HepG2 (cell line): ENCODE measurements around the gene RAPGEF5.

Source experiments
- ASH2L ChIP-seq: fragments of 300-600, 200-600 bp; sonication (generic); IDR thresholded peaks from 2 replicates; pipeline ENCODE4 v1.7.0; 2017; ENCODE audit warnings: low read depth, mild to moderate bottlenecking, moderate library complexity, mixed read lengths, low read length; ENCODE audit not compliant: insufficient read length
- CEBPB ChIP-seq: IDR thresholded peaks from 2 replicates; pipeline ENCODE4 v1.6.1; 2011; ENCODE audit warnings: low read depth, low read length, improper control_type of control experiment, borderline replicate concordance
- CHD2 ChIP-seq: IDR thresholded peaks from 2 replicates; pipeline ENCODE4 v1.6.1; 2011; ENCODE audit warnings: low read depth, low read length, improper control_type of control experiment
- EZH2 ChIP-seq: conservative IDR thresholded peaks from 2 replicates; pipeline ENCODE4 v1.6.1; 2012; ENCODE audit warnings: mild to moderate bottlenecking, low read depth, low read length, moderate library complexity
- HOXD1 ChIP-seq: sonication (generic); formaldehyde crosslinking; IDR thresholded peaks from 2 replicates; pipeline ENCODE4 v1.5.0; 2020; ENCODE audit warnings: missing genetic modification reagents
- RARG ChIP-seq: sonication (generic); formaldehyde crosslinking; IDR thresholded peaks from 2 replicates; pipeline ENCODE4 v1.4.0; 2020; ENCODE audit warnings: low read depth, mild to moderate bottlenecking, missing genetic modification reagents
- SMAD3 ChIP-seq: sonication (generic); formaldehyde crosslinking; IDR thresholded peaks from 2 replicates; pipeline ENCODE4 v1.4.0; 2020; ENCODE audit warnings: missing genetic modification reagents
- TARDBP ChIP-seq: sonication (generic); formaldehyde crosslinking; IDR thresholded peaks from 2 replicates; pipeline ENCODE4 v1.8.0; 2022; ENCODE audit warnings: mild to moderate bottlenecking, missing genetic modification reagents
- TF ChIP-seq, protein P1 (sequence below): sonication (generic); formaldehyde crosslinking; IDR thresholded peaks from 2 replicates; pipeline ENCODE4 v1.5.0; 2020; ENCODE audit warnings: mild to moderate bottlenecking, missing genetic modification reagents, moderate library complexity

DNA sequence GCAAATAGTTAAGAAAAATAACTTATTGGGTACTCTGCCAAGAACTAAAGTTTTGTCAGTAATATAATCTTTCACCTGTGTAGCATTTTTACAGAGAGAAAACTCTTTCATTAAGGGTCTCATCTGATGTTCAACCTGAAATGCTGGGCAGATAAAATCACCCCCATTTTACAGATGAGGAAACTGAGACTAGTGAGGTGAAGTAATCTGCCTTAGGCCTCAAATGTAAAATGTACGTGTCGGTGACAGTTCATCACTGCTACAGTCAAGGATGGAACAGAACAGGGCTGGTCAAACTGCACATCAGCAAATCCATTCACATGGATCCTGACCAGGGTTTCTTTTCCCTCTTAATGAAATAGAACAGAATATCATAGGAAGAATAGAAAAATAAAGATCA is 121.8 kb downstream of the RAPGEF5 start:
- no peak for TF ChIP-seq CHD2
- no peak for TF ChIP-seq SMAD3 (CRISPR knock-in tag)
- no peak for TF ChIP-seq EZH2
- no peak for TF ChIP-seq TARDBP (CRISPR knock-in tag)
- TF ChIP-seq, protein P1, sequence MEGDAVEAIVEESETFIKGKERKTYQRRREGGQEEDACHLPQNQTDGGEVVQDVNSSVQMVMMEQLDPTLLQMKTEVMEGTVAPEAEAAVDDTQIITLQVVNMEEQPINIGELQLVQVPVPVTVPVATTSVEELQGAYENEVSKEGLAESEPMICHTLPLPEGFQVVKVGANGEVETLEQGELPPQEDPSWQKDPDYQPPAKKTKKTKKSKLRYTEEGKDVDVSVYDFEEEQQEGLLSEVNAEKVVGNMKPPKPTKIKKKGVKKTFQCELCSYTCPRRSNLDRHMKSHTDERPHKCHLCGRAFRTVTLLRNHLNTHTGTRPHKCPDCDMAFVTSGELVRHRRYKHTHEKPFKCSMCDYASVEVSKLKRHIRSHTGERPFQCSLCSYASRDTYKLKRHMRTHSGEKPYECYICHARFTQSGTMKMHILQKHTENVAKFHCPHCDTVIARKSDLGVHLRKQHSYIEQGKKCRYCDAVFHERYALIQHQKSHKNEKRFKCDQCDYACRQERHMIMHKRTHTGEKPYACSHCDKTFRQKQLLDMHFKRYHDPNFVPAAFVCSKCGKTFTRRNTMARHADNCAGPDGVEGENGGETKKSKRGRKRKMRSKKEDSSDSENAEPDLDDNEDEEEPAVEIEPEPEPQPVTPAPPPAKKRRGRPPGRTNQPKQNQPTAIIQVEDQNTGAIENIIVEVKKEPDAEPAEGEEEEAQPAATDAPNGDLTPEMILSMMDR, result no peak
- no peak for TF ChIP-seq CEBPB
- TF ChIP-seq RARG (CRISPR knock-in tag), result no peak
- TF ChIP-seq HOXD1 (CRISPR knock-in tag), result no peak
- no peak for TF ChIP-seq ASH2L
